Measurements from ENCODE around the gene MMP7.
"Not testable (repeated sequence)": the region's sequence is repeated elsewhere in the genome, so short reads cannot be mapped to it uniquely, and the experiment has no call there.

The MMP7 gene

DNA sequence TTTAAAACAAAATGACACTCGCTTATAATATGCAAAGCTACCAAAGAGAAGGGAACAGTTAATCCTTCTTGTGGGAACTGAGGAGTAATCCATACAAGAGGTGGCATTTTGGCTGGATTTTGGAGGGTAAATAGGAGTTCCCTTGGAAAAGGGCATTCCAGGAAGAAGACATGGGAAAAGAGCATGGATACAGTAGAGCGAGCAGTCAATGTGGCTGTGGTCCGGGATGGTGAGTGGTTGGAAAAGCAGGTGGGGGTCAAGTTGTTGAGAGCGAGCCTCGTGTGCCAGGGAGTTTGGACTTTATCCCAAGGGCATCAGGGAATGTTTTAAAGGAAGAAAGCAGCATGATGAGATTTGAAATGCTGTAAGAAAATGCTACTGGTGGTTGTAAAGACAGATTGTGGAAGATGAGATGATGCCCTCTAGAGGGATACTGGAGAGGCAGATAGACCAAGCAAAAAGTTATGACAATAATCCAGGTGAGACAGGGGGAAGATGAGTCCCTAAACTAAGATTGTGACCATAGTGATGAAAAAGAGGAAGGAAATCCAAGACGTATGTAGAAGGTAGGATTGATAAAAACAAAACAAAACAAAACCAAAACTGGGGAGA, 3.8 kb upstream of the MMP7 start:
- no peak for DNase-seq

DNA sequence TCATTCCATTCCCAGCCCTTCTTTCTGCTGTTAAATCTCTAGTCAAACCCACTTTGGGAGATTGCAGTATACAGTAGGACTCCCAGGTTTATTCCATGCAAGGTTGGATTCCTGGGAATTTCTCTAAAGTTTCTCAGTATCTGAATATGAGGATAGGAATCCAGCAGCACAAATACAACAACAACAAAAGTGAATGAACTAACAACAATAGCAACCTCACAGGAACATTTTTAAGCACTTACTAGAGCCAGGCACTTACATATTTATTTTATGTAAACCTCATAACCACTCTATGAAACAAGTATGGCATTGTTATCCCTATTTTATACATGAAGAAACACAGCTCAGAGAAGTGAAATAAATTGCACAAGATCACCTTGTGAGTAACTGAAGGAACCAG, 1.9 kb downstream of the MMP7 start:
- no peak for DNase-seq

- no peak for DNase-seq
Measured at GRCh38 chr11:102527684-102528083, 2.9 kb downstream of the MMP7 start.

DNA sequence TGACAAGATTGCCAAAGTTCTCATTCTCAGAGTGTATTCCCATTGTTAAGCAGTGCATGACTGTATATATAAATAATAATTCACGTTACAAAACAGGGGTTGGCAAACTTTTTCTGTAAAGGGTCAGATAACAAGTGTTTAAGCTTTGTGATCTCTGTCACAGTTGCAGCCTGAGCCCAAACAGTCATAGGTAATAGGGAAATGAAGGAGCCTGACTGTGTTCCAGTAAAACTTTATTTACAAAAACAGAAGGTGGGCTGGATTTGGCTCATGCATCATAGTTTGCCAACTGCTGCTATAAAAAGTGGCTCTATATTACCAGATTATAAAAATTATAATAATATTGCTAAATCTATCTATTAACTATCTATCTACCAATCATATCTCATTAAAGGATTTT, 3.5 kb downstream of the MMP7 start:
- DNase-seq = no peak

GRCh38 chr11:102523887-102524286, 6.7 kb downstream of the MMP7 start:
- no peak for DNase-seq

- no peak for DNase-seq
Measured at GRCh38 chr11:102523189-102523570, 7.4 kb downstream of the MMP7 start.

DNA sequence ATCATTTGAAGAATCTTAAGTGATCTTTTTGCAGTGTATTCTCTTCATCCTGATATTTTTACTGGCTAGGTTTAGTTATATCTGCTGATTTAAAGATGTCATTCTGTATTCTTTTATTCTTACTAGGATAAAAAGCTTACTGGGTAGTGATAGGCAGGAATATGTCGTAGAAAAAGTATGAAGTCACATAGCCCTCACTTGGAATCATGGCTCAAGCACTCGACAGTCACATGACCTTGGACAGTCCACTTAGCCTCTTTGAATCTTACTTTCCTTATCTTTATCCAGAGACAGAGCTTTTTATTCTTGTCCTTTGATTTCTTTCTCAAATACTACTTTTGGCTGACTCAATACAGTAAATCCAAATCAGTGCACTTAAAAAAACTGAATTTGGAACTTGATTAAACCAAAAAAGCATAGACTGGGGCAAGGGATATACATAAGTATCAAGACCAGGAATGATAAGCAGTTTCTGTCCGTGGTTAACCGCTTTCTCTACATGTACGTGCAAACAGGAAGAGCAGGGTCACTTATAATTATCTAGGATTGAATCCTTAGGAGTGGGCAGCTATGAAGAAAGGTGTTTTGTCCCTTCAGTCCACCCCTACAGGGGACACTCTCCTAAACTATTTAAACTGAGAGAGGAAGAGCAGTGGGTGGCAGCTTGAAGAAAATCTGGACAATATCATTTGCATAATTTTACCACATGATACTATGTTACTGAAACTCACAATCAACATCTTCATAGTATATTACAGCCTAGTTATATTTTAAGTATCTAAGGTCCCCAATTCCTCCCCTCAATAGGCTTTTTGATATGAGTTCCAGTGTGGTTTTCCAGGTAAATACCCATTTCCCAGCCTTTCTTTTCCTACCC, 8.0 kb downstream of the MMP7 start:
- no peak for DNase-seq

- DNase-seq = no peak
Measured at GRCh38 chr11:102521121-102521520, 9.4 kb downstream of the MMP7 start.

DNA sequence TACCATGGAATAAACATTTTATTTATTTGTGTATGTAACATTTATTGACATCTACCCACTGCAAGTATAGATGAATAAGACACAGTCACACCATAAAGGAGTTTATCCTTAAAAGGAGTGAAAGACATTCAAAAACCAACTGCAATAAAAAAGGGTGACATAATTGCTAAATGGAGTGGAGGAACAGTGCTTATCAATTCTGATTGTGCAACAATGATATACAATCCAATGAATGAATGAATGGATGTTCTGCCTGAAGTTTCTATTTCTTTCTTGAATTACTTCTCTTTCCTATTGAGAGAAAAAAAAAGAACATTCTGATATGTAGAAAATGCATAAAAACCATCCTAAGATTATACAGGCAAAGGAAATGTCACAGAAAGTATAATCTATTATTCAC, 10.0 kb downstream of the MMP7 start:
- DNase-seq = no peak

DNA sequence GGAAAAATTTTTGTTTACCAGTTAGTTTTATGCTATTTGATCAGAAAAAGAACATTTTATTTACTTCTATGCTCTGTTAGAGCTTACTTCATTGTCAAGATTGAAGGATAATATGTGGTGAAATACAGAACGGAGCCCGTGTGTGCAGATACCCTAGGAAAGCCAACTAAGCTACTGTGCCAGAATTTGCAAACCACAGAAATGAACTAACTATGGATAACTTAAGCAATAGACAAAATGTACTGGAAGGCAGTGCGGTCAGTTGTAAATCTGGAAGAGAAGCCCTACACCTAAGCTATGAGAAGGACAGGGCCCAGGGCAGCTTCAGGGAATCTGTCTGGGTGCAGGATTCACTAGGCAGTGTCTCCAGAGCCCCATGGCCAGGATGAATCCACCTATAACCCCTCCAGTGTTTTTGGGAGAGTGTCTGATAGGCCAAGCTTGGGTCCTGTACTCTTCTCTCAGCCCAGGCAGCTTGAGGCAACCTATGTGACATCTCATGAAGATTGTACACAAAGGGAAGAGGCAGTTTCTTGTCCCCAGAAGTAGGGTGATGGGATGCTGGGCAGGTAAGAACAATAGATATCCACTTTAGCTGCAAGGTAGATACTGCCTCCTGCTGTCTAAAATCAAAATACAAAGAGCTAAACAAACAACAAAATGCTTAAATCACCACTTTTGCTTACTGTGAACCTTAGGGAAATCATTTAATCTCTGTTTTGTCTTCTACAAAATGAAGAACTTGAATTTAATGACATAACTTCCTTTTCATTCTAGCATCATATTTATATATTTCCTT, 12.1 kb downstream of the MMP7 start:
- DNase-seq = no peak

- DNase-seq = no peak
Measured at GRCh38 chr11:102517670-102518069, 12.9 kb downstream of the MMP7 start.

DNA sequence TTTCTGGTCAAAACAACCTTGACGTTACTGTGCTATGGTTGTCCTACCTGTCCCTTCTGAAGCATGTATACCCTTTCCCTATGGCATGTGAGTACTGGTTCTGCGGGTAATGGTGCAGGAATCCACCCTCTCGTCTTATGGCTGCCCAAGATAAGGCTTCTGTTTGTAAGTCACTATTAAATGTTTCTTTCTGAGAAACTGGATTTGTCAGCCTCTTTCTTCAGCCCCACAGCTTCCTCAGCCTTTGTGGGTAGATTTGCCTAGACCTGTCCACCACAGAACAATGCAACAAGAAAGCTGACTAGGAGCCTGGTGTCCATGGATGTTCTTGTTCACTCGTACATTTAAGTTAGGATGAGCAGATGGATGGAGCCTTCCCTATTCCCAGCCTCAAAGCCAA, 14.4 kb downstream of the MMP7 start:
- DNase-seq = no peak

- DNase-seq = no peak
Measured at GRCh38 chr11:102513869-102514268, 16.7 kb downstream of the MMP7 start.

GRCh38 chr11:102510439-102511135, 20.0 kb downstream of the MMP7 start:
- no peak for DNase-seq

DNA sequence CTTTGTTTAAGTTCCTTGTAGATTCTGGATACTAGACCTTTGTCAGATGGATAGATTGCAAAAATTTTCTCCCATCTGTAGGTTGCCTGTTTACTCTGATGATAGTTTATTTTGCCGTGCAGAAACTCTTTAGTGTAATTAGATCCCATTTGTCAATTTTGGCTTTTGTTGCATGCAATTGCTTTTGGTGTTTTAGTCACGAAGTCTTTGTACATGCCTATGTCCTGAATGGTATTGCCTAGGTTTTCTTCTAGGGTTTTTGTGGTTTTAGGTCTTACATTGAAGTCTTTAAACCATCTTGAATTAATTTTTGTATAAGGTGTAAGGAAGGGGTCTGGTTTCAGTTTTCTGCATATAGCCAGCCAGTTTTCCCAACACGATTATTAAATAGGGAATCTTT, 27.7 kb downstream of the MMP7 start:
- not testable (repeated sequence) for DNase-seq

DNA sequence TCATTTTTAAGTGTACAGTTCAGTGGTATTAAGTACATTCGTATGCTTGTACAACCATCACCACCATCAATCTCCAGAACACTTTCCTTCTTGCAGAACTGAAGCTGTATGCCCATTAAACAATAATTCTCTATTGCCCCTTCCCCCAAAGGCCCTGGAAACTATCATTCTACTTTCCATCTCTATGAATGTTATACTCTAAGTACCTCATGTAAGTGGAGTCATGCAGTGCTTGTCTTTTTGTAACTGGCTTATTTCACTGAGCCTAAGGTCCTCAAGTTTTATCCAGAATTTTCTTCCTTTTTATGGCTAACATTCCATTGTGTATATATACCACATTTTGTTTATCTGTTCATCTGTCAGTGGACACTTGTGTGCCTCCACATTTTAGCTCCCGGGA, 29.7 kb downstream of the MMP7 start:
- no peak for DNase-seq

DNA sequence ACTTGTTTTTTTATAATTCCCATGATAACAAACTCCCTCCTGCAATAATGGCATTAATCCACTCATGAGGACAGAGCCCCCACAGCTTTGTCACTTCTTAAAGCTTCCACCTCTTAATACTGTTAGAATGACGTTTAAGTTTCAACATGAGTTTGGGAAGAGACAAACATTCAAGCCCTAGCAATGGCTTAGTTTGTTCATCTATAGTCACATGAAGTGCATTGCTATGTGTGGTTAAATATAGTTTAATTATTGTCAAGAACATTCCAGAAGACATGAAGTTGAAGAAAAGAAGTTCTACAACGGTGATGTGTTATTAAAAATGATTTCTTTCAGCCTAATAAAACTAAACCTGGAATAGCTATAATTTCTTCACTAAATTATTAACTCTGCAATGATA, 30.6 kb downstream of the MMP7 start:
- DNase-seq = no peak

DNA sequence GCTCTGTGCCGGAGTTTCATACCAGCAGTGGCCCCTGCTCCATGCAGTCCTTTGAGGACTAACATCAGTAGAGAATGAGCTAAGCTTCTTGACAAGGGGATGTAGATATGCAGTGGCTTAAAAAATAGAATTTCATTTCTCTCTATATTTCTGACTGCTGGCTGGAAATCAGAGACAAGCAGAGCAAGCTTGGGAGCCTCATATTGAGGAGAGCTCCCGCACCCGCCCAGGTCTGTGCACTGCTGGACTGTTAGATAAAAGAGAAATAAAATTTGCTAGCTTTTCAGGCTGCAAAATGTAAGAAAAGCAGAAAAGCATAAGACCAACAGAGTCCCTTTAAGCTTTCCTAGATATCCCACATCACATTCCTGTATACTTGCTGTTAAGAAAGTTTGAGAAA, 31.4 kb downstream of the MMP7 start:
- no peak for DNase-seq

DNA sequence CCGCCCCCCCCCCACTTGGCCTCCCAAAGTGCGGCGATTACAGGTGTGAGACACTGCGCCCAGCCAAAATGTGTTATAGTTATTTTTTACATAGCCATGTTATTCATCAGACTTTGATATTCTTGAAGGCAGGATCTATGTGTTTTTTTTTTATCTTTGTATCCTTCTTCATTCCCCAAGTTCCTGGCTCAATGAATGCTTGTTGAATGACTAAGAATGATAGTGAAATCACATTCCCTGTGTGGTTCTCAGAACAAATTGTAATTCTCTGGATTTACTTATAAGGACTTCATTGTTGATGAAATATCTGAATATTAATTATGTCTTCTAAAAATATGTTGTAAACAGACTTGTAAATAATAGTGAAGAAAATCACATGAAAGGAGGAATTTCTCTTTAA, 33.5 kb downstream of the MMP7 start:
- DNase-seq = no peak

- peak; percentile 61 for DNase-seq
Measured at GRCh38 chr11:102495161-102496042, 35.1 kb downstream of the MMP7 start.

GRCh38 chr11:102494216-102494615, 36.3 kb downstream of the MMP7 start:
- DNase-seq = no peak

- DNase-seq = no peak
Measured at GRCh38 chr11:102493524-102493923, 37.0 kb downstream of the MMP7 start.

Data from stimulated activated CD4-positive, alpha-beta T cell treated with anti-CD3 and anti-CD28 coated beads, Interleukin-4, amount 100 ng/mL, for 24 hours (primary cell).